OCI-LY1 (cell line): ENCODE measurements around the gene ZFR.

Experiments used
- H2AFZ ChIP-seq: fragments of 200-600 bp; sonication (generic), shearing (Covaris generic); 2 replicates; pipeline ENCODE4 v1.6.0; 2014; ENCODE audit warnings: antibody characterized with exemption, mild to moderate bottlenecking, low read length
- H3F3A ChIP-seq: fragments of 200-600 bp; sonication (generic), shearing (Covaris generic); 2 replicates; pipeline ENCODE4 v1.6.0; 2014; ENCODE audit warnings: mild to moderate bottlenecking, antibody characterized with exemption, low read length, moderate library complexity; ENCODE audit not compliant: insufficient read depth
- H3K27ac ChIP-seq: fragments of 200-600 bp; sonication (generic); 2 replicates; pipeline ENCODE4 v1.5.1; 2014; ENCODE audit warnings: low read length, mixed run types, mild to moderate bottlenecking, low read depth; ENCODE audit not compliant: poor library complexity, severe bottlenecking
- H3K27me3 ChIP-seq: fragments of 200-600 bp; sonication (generic); 2 replicates; pipeline ENCODE4 v1.6.0; 2014; ENCODE audit warnings: antibody characterized with exemption, mild to moderate bottlenecking, low read length, moderate library complexity; ENCODE audit not compliant: insufficient read depth
- H3K36me3 ChIP-seq: fragments of 200-600 bp; sonication (generic); 2 replicates; pipeline ENCODE4 v1.6.1; 2014; ENCODE audit warnings: mild to moderate bottlenecking, antibody characterized with exemption, low read length, moderate library complexity, mixed read lengths; ENCODE audit not compliant: insufficient read depth
- H3K4me1 ChIP-seq: fragments of 200-600 bp; sonication (generic); 2 replicates; pipeline ENCODE4 v1.5.1; 2014; ENCODE audit warnings: mild to moderate bottlenecking, low read length, moderate library complexity; ENCODE audit not compliant: insufficient read depth, severe bottlenecking
- H3K4me2 ChIP-seq: fragments of 200-600 bp; sonication (generic), shearing (Covaris generic); 2 replicates; pipeline ENCODE4 v1.6.1; 2014; ENCODE audit warnings: low read length
- H3K4me3 ChIP-seq: fragments of 200-600 bp; sonication (generic); 2 replicates; pipeline ENCODE4 v1.5.1; 2014; ENCODE audit warnings: low read length, low read depth, mild to moderate bottlenecking, mixed read lengths; ENCODE audit not compliant: poor library complexity, severe bottlenecking
- H3K79me2 ChIP-seq: fragments of 200-600 bp; shearing (Covaris generic); 2 replicates; pipeline ENCODE4 v1.6.1; 2016; ENCODE audit warnings: mixed run types, low read length, mixed read lengths; ENCODE audit not compliant: insufficient read depth
- H3K9ac ChIP-seq: fragments of 200-600 bp; sonication (generic), shearing (Covaris generic); 2 replicates; pipeline ENCODE4 v1.6.1; 2014; ENCODE audit warnings: mild to moderate bottlenecking, low read length, mixed read lengths
- H3K9me2 ChIP-seq: fragments of 200-600 bp; sonication (generic), shearing (Covaris generic); 2 replicates; pipeline ENCODE4 v1.6.1; 2014; ENCODE audit warnings: low read depth, mild to moderate bottlenecking, low read length, mixed read lengths
- H3K9me3 ChIP-seq: fragments of 200-600 bp; shearing (Covaris generic); 2 replicates; pipeline ENCODE4 v1.6.1; 2014; ENCODE audit warnings: low read length, mixed read lengths
- H4K20me1 ChIP-seq: fragments of 200-600 bp; sonication (generic), shearing (Covaris generic); 2 replicates; pipeline ENCODE4 v1.6.0; 2016; ENCODE audit warnings: mild to moderate bottlenecking, low read length; ENCODE audit not compliant: insufficient read depth
- CTCF ChIP-seq: fragments of 200-600 bp; sonication (generic), shearing (Covaris generic); IDR thresholded peaks from 2 replicates; pipeline ENCODE4 v1.5.1; 2017; ENCODE audit warnings: mild to moderate bottlenecking, antibody characterized with exemption, low read length, moderate library complexity, mixed read lengths
- EZH2 ChIP-seq: fragments of 200-600 bp; sonication (generic), shearing (Covaris generic); IDR thresholded peaks from 2 replicates; pipeline ENCODE4 v1.8.0; 2017; ENCODE audit warnings: borderline replicate concordance, mixed run types, mild to moderate bottlenecking, antibody characterized with exemption, low read length, moderate library complexity, mixed read lengths

Gene ZFR

GRCh38 chr5:32388432-32389129 is 56.0 kb downstream of the ZFR start:
- peaks cover 95% of the 10 kb centered on the region for H3K36me3 ChIP-seq
- no peak overlapping the region for H3K27ac ChIP-seq
- TF ChIP-seq EZH2: no peak
- TF ChIP-seq CTCF: no peak
- no peaks in the 10 kb centered on the region for H3F3A ChIP-seq
- H3K9me2 ChIP-seq: no peaks in the 10 kb centered on the region
- H2AFZ ChIP-seq: no peak overlapping the region
- H3K4me2 ChIP-seq: no peak overlapping the region
- H3K27me3 ChIP-seq: no peaks in the 10 kb centered on the region
- no peaks in the 10 kb centered on the region for H3K9me3 ChIP-seq
- no peak overlapping the region for H3K4me3 ChIP-seq
- no peaks in the 10 kb centered on the region for H3K4me1 ChIP-seq
- H3K79me2 ChIP-seq: no peaks in the 10 kb centered on the region
- no peaks in the 10 kb centered on the region for H4K20me1 ChIP-seq
- H3K9ac ChIP-seq: no peak overlapping the region

GRCh38 chr5:32387841-32388240 is 56.7 kb downstream of the ZFR start:
- H3K4me2 ChIP-seq: no peak overlapping the region

GRCh38 chr5:32387211-32387610 is 57.3 kb downstream of the ZFR start:
- H3K36me3 ChIP-seq: peaks cover 100% of the 10 kb centered on the region
- H3K4me1 ChIP-seq: no peaks in the 10 kb centered on the region
- no peaks in the 10 kb centered on the region for H3K9me2 ChIP-seq
- no peaks in the 10 kb centered on the region for H4K20me1 ChIP-seq
- H3K27me3 ChIP-seq: no peaks in the 10 kb centered on the region
- H3K9me3 ChIP-seq: no peaks in the 10 kb centered on the region
- H3K4me2 ChIP-seq: no peak overlapping the region
- H3K9ac ChIP-seq: no peak overlapping the region
- no peaks in the 10 kb centered on the region for H3K79me2 ChIP-seq
- no peak overlapping the region for H2AFZ ChIP-seq
- no peaks in the 10 kb centered on the region for H3F3A ChIP-seq
- TF ChIP-seq CTCF: no peak
- no peak for TF ChIP-seq EZH2
- H3K4me3 ChIP-seq: no peak overlapping the region
- H3K27ac ChIP-seq: no peak overlapping the region

More at GRCh38 chr5:32387841-32388240, 56.7 kb downstream of the ZFR start:
- no peaks in the 10 kb centered on the region for H3K9me3 ChIP-seq
- no peak overlapping the region for H2AFZ ChIP-seq
- H3K79me2 ChIP-seq: no peaks in the 10 kb centered on the region
- no peak overlapping the region for H3K27ac ChIP-seq
- H3K27me3 ChIP-seq: no peaks in the 10 kb centered on the region
- H3K4me3 ChIP-seq: no peak overlapping the region
- no peaks in the 10 kb centered on the region for H4K20me1 ChIP-seq
- peaks cover 99% of the 10 kb centered on the region for H3K36me3 ChIP-seq
- no peaks in the 10 kb centered on the region for H3F3A ChIP-seq
- H3K4me1 ChIP-seq: no peaks in the 10 kb centered on the region
- no peak overlapping the region for H3K9ac ChIP-seq
- TF ChIP-seq CTCF: no peak
- TF ChIP-seq EZH2: no peak
- no peaks in the 10 kb centered on the region for H3K9me2 ChIP-seq
